HEK293T (cell line): Measurements from ENCODE around the gene TAS2R40.

Experiments
- CTCF ChIA-PET: fragments of 350-600 bp; formaldehyde crosslinking; extraction: SDS; loops from one replicate; lab custom pipeline; 2021; ENCODE audit warnings: antibody characterized with exemption, inconsistent platforms; lab: Yijun Ruan, JAX
- POLR2A ChIA-PET: fragments of 350-600 bp; formaldehyde crosslinking; extraction: SDS; loops from one replicate; lab custom pipeline; 2020; ENCODE audit warnings: antibody characterized with exemption, inconsistent platforms; lab: Yijun Ruan, JAX
- DNase-seq: peaks from one replicate; pipeline ENCODE4 v3.0.0; 2012; ENCODE audit warnings: mixed read lengths; ENCODE audit errors: extremely low spot score
- ARNT ChIP-seq: fragments of 450-650 bp; IDR thresholded peaks from 2 replicates; pipeline ENCODE4 v1.6.1; 2017; ENCODE audit warnings: mild to moderate bottlenecking
- BHLHE40 ChIP-seq: fragments of 450-650 bp; IDR thresholded peaks from 2 replicates; pipeline ENCODE4 v1.6.1; 2016; ENCODE audit warnings: mild to moderate bottlenecking, moderate library complexity, borderline replicate concordance
- CTBP1 ChIP-seq: fragments of 450-650 bp; IDR thresholded peaks from 2 replicates; pipeline ENCODE4 v1.6.1; 2016; ENCODE audit warnings: borderline replicate concordance
- ELF4 ChIP-seq: fragments of 450-650 bp; IDR thresholded peaks from 2 replicates; pipeline ENCODE4 v1.6.1; 2017; ENCODE audit warnings: antibody characterized with exemption
- FOXA1 ChIP-seq: fragments of 450-650 bp; IDR thresholded peaks from 2 replicates; pipeline ENCODE4 v1.6.1; 2016; ENCODE audit warnings: mild to moderate bottlenecking
- FOXK2 ChIP-seq: fragments of 450-650 bp; IDR thresholded peaks from 2 replicates; pipeline ENCODE4 v1.6.1; 2016; ENCODE audit warnings: mild to moderate bottlenecking
- FOXM1 ChIP-seq: fragments of 450-650 bp; IDR thresholded peaks from 2 replicates; pipeline ENCODE4 v1.6.1; 2017; ENCODE audit warnings: mild to moderate bottlenecking, borderline replicate concordance
- HDGF ChIP-seq: fragments of 450-650 bp; IDR thresholded peaks from 2 replicates; pipeline ENCODE4 v1.6.1; 2017; ENCODE audit warnings: antibody characterized with exemption, borderline replicate concordance
- L3MBTL2 ChIP-seq: fragments of 450-650 bp; conservative IDR thresholded peaks from 2 replicates; pipeline ENCODE4 v1.6.1; 2016; ENCODE audit warnings: mild to moderate bottlenecking
- LEF1 ChIP-seq: fragments of 450-650 bp; IDR thresholded peaks from 2 replicates; pipeline ENCODE4 v1.6.1; 2017; ENCODE audit warnings: mild to moderate bottlenecking, borderline replicate concordance
- NFRKB ChIP-seq: fragments of 450-650 bp; IDR thresholded peaks from 2 replicates; pipeline ENCODE4 v1.6.1; 2016; ENCODE audit warnings: mild to moderate bottlenecking, moderate library complexity
- PKNOX1 ChIP-seq: fragments of 450-650 bp; IDR thresholded peaks from 2 replicates; pipeline ENCODE4 v1.6.1; 2016
- SP1 ChIP-seq: fragments of 450-650 bp; IDR thresholded peaks from 2 replicates; pipeline ENCODE4 v1.6.1; 2017
- SUZ12 ChIP-seq: fragments of 450-650 bp; IDR thresholded peaks from 2 replicates; pipeline ENCODE4 v1.6.1; 2016; ENCODE audit warnings: mild to moderate bottlenecking
- TARDBP ChIP-seq: fragments of 450-650 bp; IDR thresholded peaks from 2 replicates; pipeline ENCODE4 v1.6.1; 2016
- ZNF384 ChIP-seq: fragments of 450-650 bp; IDR thresholded peaks from 2 replicates; pipeline ENCODE4 v1.6.1; 2016

Gene TAS2R40

GRCh38 chr7:143236408-143236990 is 14.7 kb downstream of the TAS2R40 start:
- TF ChIP-seq FOXM1 (no peak), FOXK2 (no peak), CTBP1 (no peak), L3MBTL2 (no peak), NFRKB (no peak), SUZ12 (no peak), LEF1 (no peak), ELF4 (no peak), BHLHE40 (no peak), ARNT (no peak), SP1 (no peak), PKNOX1 (no peak), HDGF (no peak), FOXA1 (no peak)
- DNase-seq: no peak
- POLR2A ChIA-PET: no interaction called here
- CTCF ChIA-PET: no interaction called here

- CTCF ChIA-PET: no interaction called here
Measured at GRCh38 chr7:143237366-143237765, 15.5 kb downstream of the TAS2R40 start.

GRCh38 chr7:143238289-143238980 is 16.6 kb downstream of the TAS2R40 start:
- CTCF ChIA-PET: no interaction called here
- POLR2A ChIA-PET: no interaction called here
- TF ChIP-seq ELF4: no peak
- TF ChIP-seq HDGF: no peak
- TF ChIP-seq FOXK2: no peak
- TF ChIP-seq FOXA1: no peak
- TF ChIP-seq L3MBTL2: no peak
- no peak for DNase-seq

More at GRCh38 chr7:143237366-143237765, 15.5 kb downstream of the TAS2R40 start:
- TF ChIP-seq SUZ12 (no peak), FOXM1 (no peak), CTBP1 (no peak), FOXK2 (no peak), ZNF384 (no peak), TARDBP (no peak), ARNT (no peak), PKNOX1 (no peak), HDGF (no peak), LEF1 (no peak), NFRKB (no peak), ELF4 (no peak)
- POLR2A ChIA-PET: no interaction called here
- no peak for DNase-seq

GRCh38 chr7:143239813-143240212 is 18.0 kb downstream of the TAS2R40 start:
- no peak for TF ChIP-seq HDGF
- no peak for TF ChIP-seq FOXM1
- TF ChIP-seq L3MBTL2: no peak
- TF ChIP-seq SUZ12: no peak
- TF ChIP-seq FOXA1: no peak
- no peak for TF ChIP-seq LEF1
- TF ChIP-seq TARDBP: no peak
- no peak for TF ChIP-seq FOXK2
- TF ChIP-seq ELF4: no peak
- TF ChIP-seq SP1: no peak
- TF ChIP-seq CTBP1: no peak
- no peak for TF ChIP-seq ARNT
- TF ChIP-seq NFRKB: no peak
- no peak for TF ChIP-seq PKNOX1
- no peak for DNase-seq
- ChIA-PET CTCF (interaction anchor here (0.6 to 2.4 kb wide), 22 partner anchors 10 to 816 kb away, joined by 3 to 21 read pairs (median 5); partner anchors contain the start of genes GSTK1 and TAS2R40), POLR2A (interaction anchor here (1.1 to 1.4 kb wide), 2 partner anchors 23 to 24 kb away, joined by 3 to 4 read pairs; partner anchors contain the start of gene GSTK1)

- ChIA-PET CTCF (interaction anchor here (0.6 to 2.4 kb wide), 33 partner anchors 8 to 817 kb away, joined by 3 to 21 read pairs (median 4); partner anchors contain the start of genes GSTK1 and TAS2R40), POLR2A (interaction anchor here (1.0 to 1.4 kb wide), 3 partner anchors 23 to 161 kb away, joined by 3 to 4 read pairs (median 3); partner anchors contain the start of gene GSTK1)
- no peak for TF ChIP-seq SP1
- TF ChIP-seq L3MBTL2: no peak
- no peak for TF ChIP-seq SUZ12
- TF ChIP-seq NFRKB: no peak
- no peak for TF ChIP-seq FOXM1
- TF ChIP-seq TARDBP: no peak
- no peak for TF ChIP-seq PKNOX1
- TF ChIP-seq ELF4: no peak
- no peak for TF ChIP-seq ZNF384
- TF ChIP-seq BHLHE40: no peak
- no peak for TF ChIP-seq CTBP1
- no peak for TF ChIP-seq FOXK2
- no peak for TF ChIP-seq ARNT
- no peak for TF ChIP-seq HDGF
- no peak for TF ChIP-seq FOXA1
- DNase-seq: peak; percentile 78
Measured at GRCh38 chr7:143240291-143241168, 18.7 kb downstream of the TAS2R40 start.
